ENCODE data around the gene SAMD4B. TPM values are rescaled to one million over a fixed set of nuclear protein-coding genes. Genes with fewer than 3 reads are reported as not detected.

The SAMD4B gene
- total and polyA plus RNA-seq, 9 of the 15 experiments (the other 6 are each of a cell fraction or from before 2014, with no cell fraction given) = 3.4 to 90.5 (median 38.0) TPM

DNA sequence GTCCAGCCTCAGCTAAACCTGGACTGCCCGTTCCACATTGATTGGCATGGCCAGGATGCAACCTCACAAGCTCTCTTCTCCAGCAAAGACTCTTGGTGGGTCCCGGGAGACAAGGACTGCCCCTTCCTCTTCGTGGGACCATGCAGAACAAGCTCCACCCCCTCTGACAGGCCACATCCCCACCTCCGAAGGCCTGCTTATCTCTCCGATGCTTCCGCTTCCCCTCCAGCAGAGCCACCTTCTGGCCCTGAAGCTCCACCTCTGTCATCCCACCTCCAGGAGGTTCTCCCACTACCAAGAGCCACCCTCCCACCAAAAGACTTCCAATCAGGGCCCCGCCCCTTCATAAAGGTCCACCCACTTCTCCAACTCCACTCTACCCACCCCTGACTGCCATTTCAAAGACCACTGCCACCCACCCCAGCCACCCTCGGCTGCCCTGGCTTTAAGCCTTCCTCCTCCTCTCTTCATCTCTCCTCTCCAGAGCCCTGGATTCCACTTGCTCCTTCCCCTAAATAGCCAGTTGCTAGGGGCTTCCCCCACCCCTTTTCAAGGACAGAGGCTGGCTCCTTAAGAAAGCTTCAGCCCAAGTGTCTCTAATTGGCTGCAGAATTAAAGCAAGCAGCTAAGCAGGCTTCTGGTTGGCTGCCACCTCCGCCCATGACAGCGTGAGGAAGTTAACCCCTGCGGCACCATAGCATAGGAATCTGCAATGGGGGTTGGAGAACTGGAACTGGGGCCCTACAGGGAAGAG lies 31.5 kb upstream of the SAMD4B start (continued):
- TF ChIP-seq HOXB6 (CRISPR knock-in tag; IDR thresholded peaks at IDR 0.05; ENCODE audit: borderline replicate concordance) (no peak), HSF4 (CRISPR knock-in tag; IDR thresholded peaks at IDR 0.05; ENCODE audit: borderline replicate concordance) (no peak), ZNF124 (CRISPR knock-in tag; IDR thresholded peaks at IDR 0.05) (no peak), CXXC5 (CRISPR knock-in tag; IDR thresholded peaks at IDR 0.05) (peak; percentile 44), SMARCB1 (IDR thresholded peaks at IDR 0.05; ENCODE audit: insufficient read length, low read depth) (no peak), HNRNPLL (IDR thresholded peaks at IDR 0.05; ENCODE audit: low read depth, low read length, poor library complexity, severe bottlenecking) (no peak), HDGF (IDR thresholded peaks at IDR 0.05) (peak; percentile 83), MTA1 (IDR thresholded peaks at IDR 0.05; ENCODE audit: borderline replicate concordance) (0 out of 2 replicates have a peak, but pooled peaks have one; percentile 46), SUPT5H (IDR thresholded peaks at IDR 0.05) (peak; percentile 69), RAD21 (CRISPR knock-in tag; conservative IDR thresholded peaks at IDR 0.05 in 1 of 2, IDR thresholded peaks at IDR 0.05 in 1 of 2) (no peak), ZC3H4 (CRISPR knock-in tag; IDR thresholded peaks at IDR 0.05; ENCODE audit: borderline replicate concordance) (no peak), MYC (IDR thresholded peaks at IDR 0.05; ENCODE audit: low read depth, low read length) (no peak; the same call in 1 of the 2 replicates), MYC (CRISPR knock-in tag; IDR thresholded peaks at IDR 0.05; ENCODE audit: borderline replicate concordance, low read depth) (no peak), ZNF324 (CRISPR knock-in tag; IDR thresholded peaks at IDR 0.05) (no peak)
- TF ChIP-seq, protein P1, sequence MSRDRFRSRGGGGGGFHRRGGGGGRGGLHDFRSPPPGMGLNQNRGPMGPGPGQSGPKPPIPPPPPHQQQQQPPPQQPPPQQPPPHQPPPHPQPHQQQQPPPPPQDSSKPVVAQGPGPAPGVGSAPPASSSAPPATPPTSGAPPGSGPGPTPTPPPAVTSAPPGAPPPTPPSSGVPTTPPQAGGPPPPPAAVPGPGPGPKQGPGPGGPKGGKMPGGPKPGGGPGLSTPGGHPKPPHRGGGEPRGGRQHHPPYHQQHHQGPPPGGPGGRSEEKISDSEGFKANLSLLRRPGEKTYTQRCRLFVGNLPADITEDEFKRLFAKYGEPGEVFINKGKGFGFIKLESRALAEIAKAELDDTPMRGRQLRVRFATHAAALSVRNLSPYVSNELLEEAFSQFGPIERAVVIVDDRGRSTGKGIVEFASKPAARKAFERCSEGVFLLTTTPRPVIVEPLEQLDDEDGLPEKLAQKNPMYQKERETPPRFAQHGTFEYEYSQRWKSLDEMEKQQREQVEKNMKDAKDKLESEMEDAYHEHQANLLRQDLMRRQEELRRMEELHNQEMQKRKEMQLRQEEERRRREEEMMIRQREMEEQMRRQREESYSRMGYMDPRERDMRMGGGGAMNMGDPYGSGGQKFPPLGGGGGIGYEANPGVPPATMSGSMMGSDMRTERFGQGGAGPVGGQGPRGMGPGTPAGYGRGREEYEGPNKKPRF (IDR thresholded peaks at IDR 0.05; ENCODE audit: low read depth, low read length) = no peak
- TF ChIP-seq, protein P2, sequence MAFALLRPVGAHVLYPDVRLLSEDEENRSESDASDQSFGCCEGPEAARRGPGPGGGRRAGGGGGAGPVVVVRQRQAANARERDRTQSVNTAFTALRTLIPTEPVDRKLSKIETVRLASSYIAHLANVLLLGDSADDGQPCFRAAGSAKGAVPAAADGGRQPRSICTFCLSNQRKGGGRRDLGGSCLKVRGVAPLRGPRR (CRISPR knock-in tag; IDR thresholded peaks at IDR 0.05) = no peak
- TF ChIP-seq, protein P3, sequence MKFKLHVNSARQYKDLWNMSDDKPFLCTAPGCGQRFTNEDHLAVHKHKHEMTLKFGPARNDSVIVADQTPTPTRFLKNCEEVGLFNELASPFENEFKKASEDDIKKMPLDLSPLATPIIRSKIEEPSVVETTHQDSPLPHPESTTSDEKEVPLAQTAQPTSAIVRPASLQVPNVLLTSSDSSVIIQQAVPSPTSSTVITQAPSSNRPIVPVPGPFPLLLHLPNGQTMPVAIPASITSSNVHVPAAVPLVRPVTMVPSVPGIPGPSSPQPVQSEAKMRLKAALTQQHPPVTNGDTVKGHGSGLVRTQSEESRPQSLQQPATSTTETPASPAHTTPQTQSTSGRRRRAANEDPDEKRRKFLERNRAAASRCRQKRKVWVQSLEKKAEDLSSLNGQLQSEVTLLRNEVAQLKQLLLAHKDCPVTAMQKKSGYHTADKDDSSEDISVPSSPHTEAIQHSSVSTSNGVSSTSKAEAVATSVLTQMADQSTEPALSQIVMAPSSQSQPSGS (CRISPR knock-in tag; IDR thresholded peaks at IDR 0.05) = no peak
- TF ChIP-seq, protein P4, sequence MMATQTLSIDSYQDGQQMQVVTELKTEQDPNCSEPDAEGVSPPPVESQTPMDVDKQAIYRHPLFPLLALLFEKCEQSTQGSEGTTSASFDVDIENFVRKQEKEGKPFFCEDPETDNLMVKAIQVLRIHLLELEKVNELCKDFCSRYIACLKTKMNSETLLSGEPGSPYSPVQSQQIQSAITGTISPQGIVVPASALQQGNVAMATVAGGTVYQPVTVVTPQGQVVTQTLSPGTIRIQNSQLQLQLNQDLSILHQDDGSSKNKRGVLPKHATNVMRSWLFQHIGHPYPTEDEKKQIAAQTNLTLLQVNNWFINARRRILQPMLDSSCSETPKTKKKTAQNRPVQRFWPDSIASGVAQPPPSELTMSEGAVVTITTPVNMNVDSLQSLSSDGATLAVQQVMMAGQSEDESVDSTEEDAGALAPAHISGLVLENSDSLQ (IDR thresholded peaks at IDR 0.05) = peak; percentile 92
- TF ChIP-seq, protein P5, sequence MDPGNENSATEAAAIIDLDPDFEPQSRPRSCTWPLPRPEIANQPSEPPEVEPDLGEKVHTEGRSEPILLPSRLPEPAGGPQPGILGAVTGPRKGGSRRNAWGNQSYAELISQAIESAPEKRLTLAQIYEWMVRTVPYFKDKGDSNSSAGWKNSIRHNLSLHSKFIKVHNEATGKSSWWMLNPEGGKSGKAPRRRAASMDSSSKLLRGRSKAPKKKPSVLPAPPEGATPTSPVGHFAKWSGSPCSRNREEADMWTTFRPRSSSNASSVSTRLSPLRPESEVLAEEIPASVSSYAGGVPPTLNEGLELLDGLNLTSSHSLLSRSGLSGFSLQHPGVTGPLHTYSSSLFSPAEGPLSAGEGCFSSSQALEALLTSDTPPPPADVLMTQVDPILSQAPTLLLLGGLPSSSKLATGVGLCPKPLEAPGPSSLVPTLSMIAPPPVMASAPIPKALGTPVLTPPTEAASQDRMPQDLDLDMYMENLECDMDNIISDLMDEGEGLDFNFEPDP (CRISPR knock-in tag; IDR thresholded peaks at IDR 0.05) = no peak
- TF ChIP-seq, protein P6, sequence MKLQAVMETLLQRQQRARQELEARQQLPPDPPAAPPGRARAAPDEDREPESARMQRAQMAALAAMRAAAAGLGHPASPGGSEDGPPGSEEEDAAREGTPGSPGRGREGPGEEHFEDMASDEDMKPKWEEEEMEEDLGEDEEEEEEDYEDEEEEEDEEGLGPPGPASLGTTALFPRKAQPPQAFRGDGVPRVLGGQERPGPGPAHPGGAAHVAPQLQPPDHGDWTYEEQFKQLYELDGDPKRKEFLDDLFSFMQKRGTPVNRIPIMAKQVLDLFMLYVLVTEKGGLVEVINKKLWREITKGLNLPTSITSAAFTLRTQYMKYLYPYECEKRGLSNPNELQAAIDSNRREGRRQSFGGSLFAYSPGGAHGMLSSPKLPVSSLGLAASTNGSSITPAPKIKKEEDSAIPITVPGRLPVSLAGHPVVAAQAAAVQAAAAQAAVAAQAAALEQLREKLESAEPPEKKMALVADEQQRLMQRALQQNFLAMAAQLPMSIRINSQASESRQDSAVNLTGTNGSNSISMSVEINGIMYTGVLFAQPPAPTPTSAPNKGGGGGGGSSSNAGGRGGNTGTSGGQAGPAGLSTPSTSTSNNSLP (IDR thresholded peaks at IDR 0.05; ENCODE audit: borderline replicate concordance, low read depth, low read length) = no peak

Measured in K562 (cell line).